GM18502 (cell line): ENCODE data around the gene PRM1.

Source experiments
- ATAC-seq: cut with Tn5 transposase; IDR thresholded peaks from one replicate; pipeline ENCODE4 v1.9.1; 2021; ENCODE audit warnings: mild to moderate bottlenecking; ENCODE audit not compliant: unreplicated experiment, poor library complexity

PRM1 gene

DNA sequence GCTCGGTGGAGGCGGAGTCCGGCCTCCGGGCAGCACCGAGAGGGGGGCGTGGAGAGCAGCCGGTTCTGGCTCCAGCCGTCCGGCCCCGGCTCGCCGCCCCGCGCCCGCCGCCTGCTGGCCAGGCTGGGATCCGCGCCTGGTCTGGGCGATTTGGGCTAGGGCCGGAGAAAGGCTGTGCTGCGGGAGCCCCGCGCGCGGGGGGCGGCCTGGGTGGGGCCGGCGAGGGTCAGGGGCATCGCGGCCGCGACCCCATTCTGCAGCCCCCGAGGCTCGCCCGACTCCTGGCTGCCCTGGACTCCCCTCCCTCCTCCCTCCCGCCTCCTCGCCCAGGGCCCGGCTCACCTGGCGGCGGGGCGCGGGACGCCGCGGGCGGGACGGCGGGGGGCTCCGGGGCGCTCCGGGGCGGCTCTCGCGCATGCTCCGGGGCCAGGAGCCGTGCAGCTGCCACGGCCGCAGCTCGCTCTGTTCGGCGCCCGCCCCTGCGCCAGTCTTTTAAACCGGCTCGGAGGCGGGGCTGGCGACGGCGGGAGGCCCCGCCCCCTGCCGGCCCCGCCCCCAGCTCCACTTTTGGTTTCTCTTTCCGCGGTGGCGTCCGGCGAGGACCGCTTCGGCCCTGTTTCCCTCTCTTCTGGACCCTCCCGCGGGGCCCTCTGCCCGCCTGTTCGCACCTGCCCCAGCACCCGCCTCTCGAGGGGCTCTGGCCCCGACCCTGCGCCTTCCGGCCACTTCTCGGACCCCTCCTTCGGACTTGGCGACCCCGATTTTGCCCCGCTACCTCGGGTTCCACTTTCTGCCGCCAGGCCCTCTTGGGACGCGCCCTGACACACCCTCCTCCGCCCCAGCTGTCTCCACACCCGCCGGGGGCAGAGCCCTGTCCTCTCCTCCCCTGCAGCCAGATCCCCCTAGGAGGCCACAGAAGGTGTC lies 25.1 kb downstream of the PRM1 start, which contains the start of gene SOCS1:
Gene SOCS1, minus strand, starts transcription at position 468 of the 924 bp plus-strand sequence. CDS start 726 bp downstream, outside the sequence.
- peak; percentile 53 for ATAC-seq

DNA sequence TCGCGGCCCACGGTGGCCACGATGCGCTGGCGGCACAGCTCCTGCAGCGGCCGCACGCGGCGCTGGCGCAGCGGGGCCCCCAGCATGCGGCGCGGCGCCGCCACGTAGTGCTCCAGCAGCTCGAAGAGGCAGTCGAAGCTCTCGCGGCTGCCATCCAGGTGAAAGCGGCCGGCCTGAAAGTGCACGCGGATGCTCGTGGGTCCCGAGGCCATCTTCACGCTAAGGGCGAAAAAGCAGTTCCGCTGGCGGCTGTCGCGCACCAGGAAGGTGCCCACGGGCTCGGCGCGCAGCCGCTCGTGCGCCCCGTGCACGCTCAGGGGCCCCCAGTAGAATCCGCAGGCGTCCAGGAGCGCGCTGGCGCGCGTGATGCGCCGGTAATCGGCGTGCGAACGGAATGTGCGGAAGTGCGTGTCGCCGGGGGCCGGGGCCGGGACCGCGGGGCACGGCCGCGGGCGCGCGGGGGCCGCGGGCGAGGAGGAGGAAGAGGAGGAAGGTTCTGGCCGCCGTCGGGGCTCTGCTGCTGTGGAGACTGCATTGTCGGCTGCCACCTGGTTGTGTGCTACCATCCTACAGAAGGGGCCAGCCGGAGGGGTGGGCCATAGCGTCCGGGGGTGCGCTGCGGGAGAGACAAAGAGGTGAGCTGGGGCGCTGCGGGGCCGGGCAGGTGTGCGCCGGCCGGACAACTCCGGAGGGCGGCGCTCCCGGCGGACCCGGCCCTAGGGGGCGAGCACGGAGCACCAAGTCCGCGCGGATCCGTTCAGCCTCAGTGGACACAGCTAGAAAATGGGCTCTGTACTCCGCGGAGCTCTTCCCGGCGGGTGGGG lies 26.0 kb downstream of the PRM1 start:
- ATAC-seq = peak; percentile 5

DNA sequence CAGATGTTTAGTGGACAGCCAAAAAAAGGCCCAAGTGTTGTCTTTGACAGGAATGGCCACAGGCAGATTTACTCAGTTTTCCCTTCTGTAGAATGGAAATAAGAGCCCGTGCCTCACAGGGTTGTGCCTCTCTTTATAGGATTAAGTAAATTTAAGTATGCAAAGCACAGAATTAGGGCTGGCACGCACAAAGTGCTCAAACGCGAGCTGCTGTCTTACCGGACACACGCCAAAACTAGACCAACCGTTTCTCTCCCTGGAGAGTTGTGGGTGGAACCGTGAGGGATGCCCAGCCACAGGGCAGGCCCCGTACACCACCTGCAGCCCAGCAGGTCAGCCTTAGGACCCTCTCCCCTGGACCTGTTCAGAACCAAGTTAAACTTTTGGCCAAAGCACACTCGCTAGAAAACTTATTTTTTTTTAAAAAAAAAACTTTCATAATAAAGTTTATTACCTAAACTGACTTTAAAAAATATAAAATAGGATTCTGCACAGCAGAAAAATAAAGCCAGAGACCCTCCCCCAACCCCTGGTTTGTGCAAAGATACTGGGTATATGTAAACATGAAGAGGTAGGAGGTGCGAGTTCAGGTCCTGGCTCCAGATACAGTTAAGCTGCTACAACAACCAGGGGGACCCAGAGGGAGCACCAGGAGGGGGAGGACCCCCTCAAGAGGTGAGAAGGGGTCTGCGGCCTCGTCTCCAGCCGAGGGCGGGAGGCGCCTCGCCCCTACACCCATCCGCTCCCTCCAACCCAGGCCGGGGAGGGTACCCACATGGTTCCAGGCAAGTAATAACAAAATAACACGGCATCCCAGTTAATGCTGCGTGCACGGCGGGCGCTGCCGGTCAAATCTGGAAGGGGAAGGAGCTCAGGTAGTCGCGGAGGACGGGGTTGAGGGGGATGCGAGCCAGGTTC lies 26.9 kb downstream of the PRM1 start:
- ATAC-seq = no peak

DNA sequence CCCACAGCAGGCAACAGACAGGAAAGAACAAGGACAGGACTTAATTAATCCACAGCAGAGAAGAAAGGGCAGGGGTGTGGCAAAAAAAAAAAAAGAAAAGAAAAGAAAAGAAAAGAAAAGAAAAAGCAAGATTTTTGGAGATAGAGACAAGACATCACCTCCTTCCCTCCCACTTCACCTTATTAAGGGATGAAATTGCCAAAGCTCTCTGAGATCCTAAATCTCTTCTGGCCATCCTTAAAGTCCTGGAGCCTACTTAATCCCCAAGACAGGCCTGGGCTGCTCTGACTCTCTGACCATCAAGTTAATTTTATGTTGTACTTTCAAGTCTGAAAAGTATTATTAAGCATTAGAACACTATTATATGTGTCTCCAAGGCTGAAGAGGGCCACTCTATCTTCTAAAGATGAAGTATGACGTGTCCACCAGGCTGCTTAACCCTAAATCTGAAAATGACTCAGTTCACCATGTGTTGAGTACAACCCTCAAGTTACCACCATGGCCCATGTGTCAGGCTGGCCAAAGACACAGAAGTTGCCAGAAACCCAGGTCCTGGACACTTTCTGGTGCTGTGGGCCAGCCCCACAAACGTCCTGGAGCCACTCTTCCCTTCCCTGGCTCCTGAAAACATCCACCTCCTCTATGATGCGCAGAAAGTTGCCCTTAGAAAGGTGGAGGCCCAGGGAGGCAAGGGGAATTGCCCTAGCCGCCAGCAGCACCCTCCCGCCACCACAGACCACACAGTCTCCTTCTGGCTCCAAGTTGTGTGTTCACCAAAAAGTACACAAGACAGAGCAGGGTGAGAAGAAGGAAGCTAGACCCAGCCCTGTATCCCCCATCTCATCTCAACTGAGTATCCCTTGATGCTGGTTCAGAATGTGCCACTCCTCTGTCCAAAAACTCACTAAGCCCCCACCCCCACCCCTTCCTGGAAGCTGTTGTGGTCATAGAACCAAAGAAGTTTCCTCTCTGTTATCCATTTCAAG lies 27.8 kb downstream of the PRM1 start:
- ATAC-seq = no peak

DNA sequence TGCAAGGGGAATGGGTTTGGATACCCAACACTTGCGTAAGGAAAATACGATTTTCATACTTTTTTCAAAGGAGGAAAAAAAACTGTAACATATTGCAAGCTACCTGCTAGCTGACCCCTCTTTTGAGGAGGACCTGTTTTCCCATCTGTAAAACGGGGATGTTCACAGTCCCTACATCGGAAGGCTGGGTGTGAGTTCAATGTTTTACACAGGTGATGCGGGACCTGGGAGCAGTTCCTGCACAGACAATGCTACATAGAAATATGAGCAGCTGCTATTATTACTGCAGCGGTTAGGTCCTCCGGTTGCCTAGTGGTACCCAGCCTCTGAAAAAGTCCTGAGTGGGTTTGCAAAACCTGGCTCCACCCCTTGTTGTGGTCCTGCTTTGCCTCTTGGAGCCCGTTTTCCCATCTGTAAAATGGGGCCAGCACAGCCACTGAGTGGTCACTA lies 28.6 kb downstream of the PRM1 start:
- ATAC-seq = no peak

DNA sequence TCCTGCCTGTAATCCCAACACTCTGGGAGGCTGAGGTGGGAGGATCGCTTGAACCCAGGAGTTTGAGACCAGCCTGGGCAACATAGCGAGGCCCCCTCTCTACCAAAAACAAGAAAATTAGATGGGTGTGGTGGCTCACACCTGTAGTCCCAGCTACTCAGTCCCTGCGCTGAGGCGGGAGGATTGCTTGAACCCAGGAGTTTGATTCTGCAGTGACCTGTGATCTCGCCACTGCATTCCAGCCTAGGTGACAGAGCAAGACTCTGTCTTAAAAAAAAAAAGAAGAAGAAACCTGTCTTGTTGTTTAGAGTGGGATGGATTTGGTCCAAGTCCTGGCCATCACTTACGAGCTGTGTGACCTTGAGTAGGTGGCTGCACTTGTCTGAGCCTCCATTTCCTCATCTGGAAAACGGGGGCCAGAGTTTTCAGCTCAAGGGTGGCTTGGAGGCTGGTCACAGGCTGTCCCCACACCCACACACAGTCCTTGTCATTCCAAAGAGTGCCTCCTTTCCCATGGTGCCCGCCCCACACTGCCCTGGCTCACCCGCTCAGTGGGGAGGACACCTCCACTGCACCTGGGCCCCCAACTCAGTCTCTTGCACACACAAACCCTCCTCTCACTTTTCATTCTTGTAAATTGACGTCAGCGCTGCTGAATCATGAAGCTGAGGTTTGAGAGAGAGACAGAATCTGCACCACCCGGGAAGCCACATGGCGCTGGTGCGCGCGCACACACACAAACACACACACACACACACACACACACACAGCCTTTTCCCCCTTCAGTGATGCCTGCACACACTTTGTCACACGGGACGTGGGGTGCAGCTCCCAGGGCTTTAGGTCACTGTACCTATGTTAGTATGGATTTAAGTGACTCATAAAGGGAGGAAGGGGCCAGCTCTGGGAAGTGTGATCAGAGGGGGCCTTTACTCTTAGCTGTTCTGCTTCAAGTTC lies 29.3 kb downstream of the PRM1 start:
- no peak for ATAC-seq

DNA sequence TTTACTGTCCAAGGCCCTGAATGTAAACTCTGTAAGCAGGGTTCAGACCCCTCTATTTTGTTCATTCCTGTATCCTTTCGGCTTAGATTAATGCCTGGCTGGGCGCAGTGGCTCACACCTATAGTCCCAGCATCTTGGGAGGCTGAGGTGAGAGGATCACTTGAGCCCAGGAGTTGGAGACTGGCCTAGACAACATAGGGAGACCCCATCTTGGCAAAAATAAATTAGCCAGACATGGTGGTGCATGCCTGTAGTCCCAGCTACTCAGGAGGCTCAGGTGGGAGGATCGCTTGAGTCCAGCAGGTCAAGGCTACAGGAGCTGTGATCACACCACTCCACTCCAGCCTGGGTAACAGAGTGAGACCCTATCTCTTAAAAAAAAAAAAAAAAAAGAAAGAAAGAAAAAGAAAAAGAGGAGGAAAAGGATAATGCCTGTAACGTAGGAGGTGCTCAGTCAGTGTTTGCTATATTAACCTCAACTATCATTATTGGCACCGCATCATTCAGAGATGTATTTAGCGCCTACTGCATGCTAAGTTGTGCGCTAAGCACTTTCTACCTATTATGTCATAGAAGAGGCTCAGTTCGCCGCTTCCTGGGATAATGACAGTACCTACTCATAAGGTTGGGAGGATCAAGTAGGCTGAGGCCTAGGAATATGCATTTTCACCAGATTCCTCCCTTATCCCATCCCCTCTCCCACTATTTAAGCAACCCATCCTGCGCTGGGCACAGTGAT lies 30.2 kb downstream of the PRM1 start:
- ATAC-seq = no peak

DNA sequence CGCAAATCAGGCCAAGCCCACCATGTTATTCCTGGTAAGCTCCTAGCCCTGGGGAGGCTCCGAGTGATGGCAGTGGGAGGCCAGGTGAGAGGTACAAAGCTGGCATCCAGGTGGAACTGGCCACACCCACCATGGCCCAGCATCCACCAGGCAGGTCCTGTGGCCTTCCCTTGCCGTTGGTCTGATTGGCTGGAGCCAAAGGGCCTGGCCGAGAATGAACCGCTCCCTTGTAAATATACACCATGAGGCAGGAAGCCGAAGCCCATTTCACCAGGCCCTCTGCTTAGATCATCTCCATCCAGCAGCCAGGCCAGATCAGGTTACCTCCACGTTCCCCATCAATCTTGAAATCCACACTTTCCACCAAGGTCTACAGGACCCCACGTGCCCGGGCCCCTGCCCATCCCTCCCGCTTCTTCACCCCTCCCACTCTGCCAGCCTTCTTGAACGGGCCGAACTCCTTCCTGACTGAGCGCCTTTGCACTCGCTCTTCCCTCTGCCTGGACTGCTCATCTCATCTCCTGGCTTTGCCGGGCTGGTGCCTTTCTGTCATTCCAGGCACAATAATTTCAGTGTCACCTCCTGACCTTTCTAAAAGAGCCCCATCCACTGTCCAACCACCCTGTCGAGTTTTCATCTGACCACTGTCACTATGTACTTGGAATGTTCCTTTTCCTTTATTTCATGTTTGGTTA lies 30.9 kb downstream of the PRM1 start:
- no peak for ATAC-seq

DNA sequence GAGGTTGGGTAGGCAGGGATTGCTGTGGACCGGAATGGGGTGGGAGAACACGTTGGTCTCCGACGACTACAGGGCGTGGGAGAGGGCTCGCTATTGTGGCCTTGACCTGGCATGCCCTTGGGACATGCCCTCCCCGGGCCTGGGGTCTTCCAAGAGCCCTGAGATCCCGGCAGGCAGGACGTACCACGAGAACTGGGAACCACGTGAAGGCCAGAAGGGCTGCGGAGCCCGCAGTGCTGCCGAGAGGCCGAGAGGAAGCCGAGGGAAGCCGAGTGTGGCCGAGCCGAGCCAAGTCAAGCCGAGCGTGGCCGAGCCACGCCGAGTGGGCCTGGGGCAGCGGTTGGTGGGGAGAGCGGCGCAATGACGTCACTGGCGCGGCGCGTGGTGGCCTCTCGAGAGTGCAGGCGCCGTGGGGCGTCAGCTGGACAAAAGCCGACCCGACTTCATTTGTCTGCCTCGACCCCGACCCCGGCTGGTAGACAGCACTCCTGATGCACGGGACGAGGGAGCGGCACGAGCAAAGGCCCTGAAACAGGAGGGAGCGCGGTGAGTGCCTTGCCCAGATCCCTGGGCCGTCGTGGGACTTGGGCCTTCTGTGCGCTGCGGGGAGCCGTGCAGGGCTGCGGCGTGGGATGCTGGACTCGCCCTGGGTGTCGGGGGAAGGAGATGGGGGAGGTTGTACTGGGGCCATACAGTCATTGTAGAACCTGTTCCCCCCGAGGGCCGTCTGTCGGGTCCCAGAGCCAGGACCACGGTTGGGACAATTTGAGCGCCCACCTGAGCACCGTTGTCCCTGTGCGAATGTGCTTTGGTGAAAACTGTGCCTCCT lies 31.7 kb downstream of the PRM1 start:
- no peak for ATAC-seq

DNA sequence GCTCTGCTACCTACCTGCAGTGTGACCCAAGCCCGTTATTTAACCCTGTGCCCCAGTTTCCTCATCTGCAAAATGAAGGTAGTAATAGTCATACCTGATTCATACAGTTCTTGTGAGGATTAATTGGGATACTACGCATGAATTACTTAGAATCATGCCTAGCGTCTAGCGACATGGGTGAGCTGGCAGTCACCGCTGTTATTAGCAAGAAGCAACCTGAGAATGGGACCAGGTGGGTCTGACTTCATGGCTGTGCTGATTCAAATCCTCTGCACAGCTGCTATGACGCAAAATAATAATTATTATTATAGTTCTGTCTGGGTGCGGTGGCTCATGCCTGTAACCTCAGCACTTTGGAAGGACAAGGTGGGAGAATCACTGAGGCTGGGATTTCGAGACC lies 33.0 kb downstream of the PRM1 start:
- no peak for ATAC-seq

DNA sequence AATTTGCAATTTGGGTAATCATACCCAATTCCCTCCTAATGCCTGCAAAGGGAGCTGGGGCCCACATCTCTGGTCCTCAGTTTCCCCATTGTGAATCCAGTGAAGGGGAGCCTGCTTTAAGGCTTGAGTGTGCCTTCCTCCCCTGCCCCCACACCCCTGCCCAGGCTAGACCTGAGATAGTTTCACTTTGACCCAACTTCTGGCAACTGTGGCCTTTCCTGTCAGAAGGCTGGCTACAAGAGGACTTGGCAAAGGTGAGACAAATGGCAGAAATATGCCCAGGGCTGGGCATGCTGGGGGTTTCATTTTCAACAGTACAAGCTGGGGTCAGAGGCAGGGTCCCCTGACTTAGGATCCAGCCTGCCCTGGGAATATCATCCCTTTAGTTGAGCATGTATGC lies 35.1 kb downstream of the PRM1 start:
- ATAC-seq = no peak

DNA sequence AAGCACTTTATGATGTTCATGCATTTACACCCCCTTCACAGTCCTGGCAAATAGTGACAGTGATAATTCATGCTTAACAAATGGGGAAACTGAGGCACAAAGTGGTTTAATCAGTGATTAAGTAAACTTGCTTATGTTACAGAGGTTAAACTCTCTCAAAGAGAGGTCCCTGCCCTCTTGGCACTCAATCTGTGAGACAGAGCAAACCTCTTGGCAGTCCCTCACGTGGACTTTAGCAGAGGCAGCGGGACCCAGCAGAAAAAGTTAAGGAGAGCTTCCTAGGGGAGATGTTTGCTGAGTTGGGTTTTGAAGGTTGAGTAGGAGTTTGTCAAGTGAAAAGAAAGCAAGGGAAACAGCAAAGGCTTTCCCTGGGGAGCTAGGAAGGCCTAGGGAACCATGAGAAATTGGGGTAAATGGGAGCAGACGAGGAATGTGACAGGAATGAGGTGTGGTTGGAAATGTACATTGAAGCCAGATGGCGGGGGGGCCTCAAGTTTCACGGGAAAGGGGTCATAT lies 35.9 kb downstream of the PRM1 start:
- ATAC-seq = no peak

DNA sequence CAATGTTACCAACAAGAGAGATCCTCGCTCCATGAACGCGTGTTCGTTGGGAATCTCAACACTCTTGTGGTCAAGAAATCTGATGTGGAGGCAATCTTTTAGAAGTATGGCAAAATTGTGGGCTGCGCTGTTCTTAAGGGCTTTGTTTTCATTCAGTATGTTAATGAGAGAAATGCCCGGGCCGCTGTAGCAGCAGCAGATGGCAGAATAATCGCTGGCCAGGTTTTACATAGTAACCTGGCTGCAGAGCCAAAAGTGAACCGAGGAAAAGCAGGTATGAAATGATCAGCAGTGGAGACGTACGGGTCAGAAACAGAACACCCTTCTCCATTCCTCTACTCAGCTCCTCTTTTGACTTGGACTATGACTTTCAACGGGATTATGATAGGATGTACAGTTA lies 38.5 kb downstream of the PRM1 start:
- ATAC-seq = no peak

DNA sequence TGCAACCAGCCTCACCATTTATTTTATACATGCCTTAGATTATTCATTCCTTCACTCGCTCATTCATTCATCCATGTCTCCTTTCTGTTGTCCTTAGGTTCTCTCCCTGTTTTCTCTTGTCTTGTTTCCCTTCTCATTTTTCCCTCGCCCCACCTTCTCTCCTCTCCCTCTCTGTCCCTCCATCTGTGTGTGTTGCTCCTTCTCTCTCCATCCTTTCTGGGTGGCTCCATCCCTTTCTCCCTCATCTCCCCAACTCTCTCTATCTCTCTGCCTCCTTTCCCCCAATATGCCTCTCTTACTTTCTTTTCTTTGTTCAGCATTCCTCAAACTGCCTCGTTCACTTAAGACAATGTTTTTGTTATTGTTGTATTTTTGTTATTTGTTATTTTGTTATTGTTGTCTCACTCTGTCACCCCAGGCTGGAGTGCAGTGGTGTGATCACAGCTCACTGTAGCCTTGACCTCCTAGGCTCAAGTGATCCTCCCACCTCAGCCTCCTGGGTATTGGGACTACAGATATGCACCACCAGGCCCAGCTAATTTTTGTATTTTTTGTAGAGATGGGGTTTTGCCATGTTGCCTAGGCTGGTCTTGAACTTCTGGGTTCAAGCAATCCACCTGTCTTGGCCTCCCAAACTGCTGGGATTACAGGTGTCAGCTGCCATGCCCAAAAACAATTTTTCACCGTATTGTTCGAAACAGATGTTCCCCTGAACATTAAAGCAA lies 39.5 kb downstream of the PRM1 start:
- no peak for ATAC-seq
